ENCODE results near the gene TIMP1.

TIMP1 gene

DNA sequence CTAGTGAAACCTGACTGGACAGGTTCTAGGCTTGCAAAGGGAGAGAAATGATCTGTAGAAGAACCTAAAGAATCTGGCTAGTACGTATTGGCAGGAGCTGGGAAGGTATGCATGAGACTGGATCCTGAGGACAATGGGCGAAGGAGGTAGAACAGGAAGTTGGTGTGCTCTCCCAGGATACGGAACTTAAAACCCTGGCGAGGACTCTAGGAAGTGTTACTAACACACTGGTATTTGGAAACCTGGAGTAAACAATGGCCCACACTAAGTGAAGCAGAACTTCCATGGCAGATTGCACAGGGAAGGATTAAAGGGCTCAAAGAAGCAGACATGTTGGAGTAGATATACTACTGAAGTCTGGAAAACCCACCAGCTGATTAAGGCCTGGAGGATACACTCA is 28.3 kb downstream of the TIMP1 start:
- TF ChIP-seq TAF1 (IDR thresholded peaks at IDR 0.05; ENCODE audit: borderline replicate concordance, low read depth, low read length) (no peak), POLR2A (IDR thresholded peaks at IDR 0.05; ENCODE audit: low read depth, low read length) (no peak), POLR2AphosphoS5 (IDR thresholded peaks at IDR 0.05; ENCODE audit: low read depth, low read length) (no peak)
- DNase-seq (ENCODE audit: insufficient read length) (no peak), FAIRE-seq (no peak)

GRCh38 chrX:47611489-47611888 is 29.3 kb downstream of the TIMP1 start:
- TF ChIP-seq POLR2AphosphoS5 (IDR thresholded peaks at IDR 0.05; ENCODE audit: low read depth, low read length) (no peak), TAF1 (IDR thresholded peaks at IDR 0.05; ENCODE audit: borderline replicate concordance, low read depth, low read length) (no peak), POLR2A (IDR thresholded peaks at IDR 0.05; ENCODE audit: low read depth, low read length) (no peak)
- DNase-seq (ENCODE audit: insufficient read length): no peak
- FAIRE-seq: no peak

GRCh38 chrX:47611926-47612325 is 29.7 kb downstream of the TIMP1 start:
- TF ChIP-seq POLR2AphosphoS5 (IDR thresholded peaks at IDR 0.05; ENCODE audit: low read depth, low read length) (no peak), TAF1 (IDR thresholded peaks at IDR 0.05; ENCODE audit: borderline replicate concordance, low read depth, low read length) (no peak), POLR2A (IDR thresholded peaks at IDR 0.05; ENCODE audit: low read depth, low read length) (no peak)
- no peak for FAIRE-seq
- DNase-seq (ENCODE audit: insufficient read length): no peak

- no peak for FAIRE-seq
- TF ChIP-seq POLR2AphosphoS5 (IDR thresholded peaks at IDR 0.05; ENCODE audit: low read depth, low read length): no peak
- TF ChIP-seq POLR2A (IDR thresholded peaks at IDR 0.05; ENCODE audit: low read depth, low read length): no peak
- no peak for TF ChIP-seq TAF1 (IDR thresholded peaks at IDR 0.05; ENCODE audit: borderline replicate concordance, low read depth, low read length)
- DNase-seq (ENCODE audit: insufficient read length): no peak
Observed at GRCh38 chrX:47612418-47612817, 30.2 kb downstream of the TIMP1 start.

DNA sequence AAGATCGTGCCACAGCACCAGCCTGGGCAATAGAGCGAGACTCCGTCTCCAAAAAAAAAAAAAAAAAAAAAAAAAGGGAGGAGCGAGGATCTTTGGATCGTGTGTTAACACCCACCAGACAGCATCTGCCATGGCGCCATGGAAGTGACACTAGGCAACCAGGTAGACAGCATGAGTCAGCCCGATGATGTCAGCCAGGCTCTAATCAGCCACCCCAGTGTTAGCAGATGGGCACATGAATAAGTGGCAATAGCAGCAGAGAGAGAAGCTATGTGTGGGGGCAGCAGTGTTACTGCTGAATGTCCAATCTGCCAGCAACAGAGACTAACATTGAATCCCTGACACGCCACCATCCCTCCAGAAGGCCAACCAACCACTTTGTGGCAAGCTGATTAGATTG is 30.8 kb downstream of the TIMP1 start:
- DNase-seq (ENCODE audit: insufficient read length): no peak
- no peak for FAIRE-seq
- no peak for TF ChIP-seq POLR2A (IDR thresholded peaks at IDR 0.05; ENCODE audit: low read depth, low read length)
- no peak for TF ChIP-seq POLR2AphosphoS5 (IDR thresholded peaks at IDR 0.05; ENCODE audit: low read depth, low read length)
- TF ChIP-seq TAF1 (IDR thresholded peaks at IDR 0.05; ENCODE audit: borderline replicate concordance, low read depth, low read length): no peak

- no peak for TF ChIP-seq POLR2A (IDR thresholded peaks at IDR 0.05; ENCODE audit: low read depth, low read length)
- no peak for TF ChIP-seq POLR2AphosphoS5 (IDR thresholded peaks at IDR 0.05; ENCODE audit: low read depth, low read length)
- no peak for TF ChIP-seq TAF1 (IDR thresholded peaks at IDR 0.05; ENCODE audit: borderline replicate concordance, low read depth, low read length)
- DNase-seq (ENCODE audit: insufficient read length): no peak
- no peak for FAIRE-seq
Observed at GRCh38 chrX:47614618-47615017, 32.4 kb downstream of the TIMP1 start.

DNA sequence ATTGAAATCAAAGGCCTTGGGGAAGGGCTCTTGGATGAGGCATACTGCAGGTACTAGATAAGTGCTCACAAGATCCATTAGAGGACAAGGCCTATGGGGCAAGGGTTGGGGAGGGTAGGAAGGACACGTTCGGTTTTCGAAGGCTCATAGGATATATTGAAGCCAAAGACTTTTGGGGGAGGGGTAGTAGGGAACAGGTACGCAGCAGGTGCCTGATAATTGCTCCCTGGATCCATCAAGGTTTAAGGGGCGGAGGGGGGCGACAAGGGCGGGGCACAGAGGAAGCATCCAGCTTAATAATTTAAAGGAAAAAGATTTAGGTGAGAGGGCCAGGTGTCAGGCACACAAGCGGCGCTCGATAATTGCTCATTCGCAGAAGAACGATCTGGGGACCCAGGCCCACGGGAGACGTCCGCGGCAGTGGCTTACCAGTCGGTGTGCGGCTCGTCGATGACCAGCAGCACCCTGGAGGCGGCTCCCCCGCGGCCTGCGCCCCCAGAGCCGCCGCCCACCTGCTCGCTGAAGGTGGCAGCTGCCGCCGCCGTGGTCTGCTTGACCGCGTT is 36.8 kb downstream of the TIMP1 start:
- TF ChIP-seq POLR2AphosphoS5 (IDR thresholded peaks at IDR 0.05; ENCODE audit: low read depth, low read length) (no peak), POLR2A (IDR thresholded peaks at IDR 0.05; ENCODE audit: low read depth, low read length) (no peak), TAF1 (IDR thresholded peaks at IDR 0.05; ENCODE audit: borderline replicate concordance, low read depth, low read length) (no peak)
- no peak for FAIRE-seq
- DNase-seq (ENCODE audit: insufficient read length): no peak

DNA sequence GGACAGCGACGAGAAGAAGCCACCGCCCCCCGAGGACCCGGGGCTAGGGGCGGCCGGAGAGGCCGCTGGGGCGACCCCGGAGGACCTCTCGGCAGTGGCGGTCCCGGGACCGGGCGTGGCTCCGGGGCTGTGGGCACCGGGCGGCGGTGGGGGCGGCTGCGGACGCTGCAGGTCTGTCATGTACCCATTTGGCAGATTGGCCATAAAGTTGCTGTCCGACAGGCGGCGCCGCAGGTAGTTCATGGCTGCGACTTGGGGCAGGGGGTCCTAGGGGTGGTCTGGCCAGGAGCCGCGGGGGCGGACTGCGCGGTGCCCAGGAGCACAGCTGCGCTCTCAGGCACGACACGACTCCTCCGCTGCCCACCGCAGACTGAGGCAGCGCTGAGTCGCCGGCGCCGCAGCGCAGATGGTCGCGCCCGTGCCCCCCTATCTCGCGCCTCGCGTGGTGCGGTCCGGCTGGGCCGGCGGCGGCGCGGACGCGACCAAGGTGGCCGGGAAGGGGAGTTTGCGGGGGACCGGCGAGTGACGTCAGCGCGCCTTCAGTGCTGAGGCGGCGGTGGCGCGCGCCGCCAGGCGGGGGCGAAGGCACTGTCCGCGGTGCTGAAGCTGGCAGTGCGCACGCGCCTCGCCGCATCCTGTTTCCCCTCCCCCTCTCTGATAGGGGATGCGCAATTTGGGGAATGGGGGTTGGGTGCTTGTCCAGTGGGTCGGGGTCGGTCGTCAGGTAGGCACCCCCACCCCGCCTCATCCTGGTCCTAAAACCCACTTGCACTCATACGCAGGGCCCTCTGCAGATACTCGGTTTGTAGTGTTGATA is 37.5 kb downstream of the TIMP1 start, which contains the start of gene SYN1:
TSS of gene SYN1 (minus strand) at position 372 of the 817 bp plus-strand sequence. CDS start at position 243, 129 bp downstream.
- DNase-seq (ENCODE audit: insufficient read length) (peak; percentile 80), FAIRE-seq (peak; percentile 93)

GRCh38 chrX:47620303-47620685 is 38.1 kb downstream of the TIMP1 start:
- DNase-seq (ENCODE audit: insufficient read length) (no peak), FAIRE-seq (no peak)
- no peak for TF ChIP-seq TAF1 (IDR thresholded peaks at IDR 0.05; ENCODE audit: borderline replicate concordance, low read depth, low read length)
- no peak for TF ChIP-seq POLR2A (IDR thresholded peaks at IDR 0.05; ENCODE audit: low read depth, low read length)
- TF ChIP-seq POLR2AphosphoS5 (IDR thresholded peaks at IDR 0.05; ENCODE audit: low read depth, low read length): no peak

More for the DNA sequence above, 37.5 kb downstream of the TIMP1 start, which contains the start of gene SYN1:
- no peak for TF ChIP-seq POLR2AphosphoS5 (IDR thresholded peaks at IDR 0.05; ENCODE audit: low read depth, low read length)
- no peak for TF ChIP-seq TAF1 (IDR thresholded peaks at IDR 0.05; ENCODE audit: borderline replicate concordance, low read depth, low read length)
- TF ChIP-seq POLR2A (IDR thresholded peaks at IDR 0.05; ENCODE audit: low read depth, low read length): no peak

GRCh38 chrX:47621851-47622250 is 39.6 kb downstream of the TIMP1 start:
- FAIRE-seq: no peak
- TF ChIP-seq POLR2AphosphoS5 (IDR thresholded peaks at IDR 0.05; ENCODE audit: low read depth, low read length) (no peak), TAF1 (IDR thresholded peaks at IDR 0.05; ENCODE audit: borderline replicate concordance, low read depth, low read length) (no peak), POLR2A (IDR thresholded peaks at IDR 0.05; ENCODE audit: low read depth, low read length) (no peak)
- DNase-seq (ENCODE audit: insufficient read length): no peak

- FAIRE-seq (no peak), DNase-seq (ENCODE audit: insufficient read length) (no peak)
- no peak for TF ChIP-seq POLR2A (IDR thresholded peaks at IDR 0.05; ENCODE audit: low read depth, low read length)
- no peak for TF ChIP-seq TAF1 (IDR thresholded peaks at IDR 0.05; ENCODE audit: borderline replicate concordance, low read depth, low read length)
- TF ChIP-seq POLR2AphosphoS5 (IDR thresholded peaks at IDR 0.05; ENCODE audit: low read depth, low read length): no peak
Observed at GRCh38 chrX:47623540-47624027, 41.3 kb downstream of the TIMP1 start.

DNA sequence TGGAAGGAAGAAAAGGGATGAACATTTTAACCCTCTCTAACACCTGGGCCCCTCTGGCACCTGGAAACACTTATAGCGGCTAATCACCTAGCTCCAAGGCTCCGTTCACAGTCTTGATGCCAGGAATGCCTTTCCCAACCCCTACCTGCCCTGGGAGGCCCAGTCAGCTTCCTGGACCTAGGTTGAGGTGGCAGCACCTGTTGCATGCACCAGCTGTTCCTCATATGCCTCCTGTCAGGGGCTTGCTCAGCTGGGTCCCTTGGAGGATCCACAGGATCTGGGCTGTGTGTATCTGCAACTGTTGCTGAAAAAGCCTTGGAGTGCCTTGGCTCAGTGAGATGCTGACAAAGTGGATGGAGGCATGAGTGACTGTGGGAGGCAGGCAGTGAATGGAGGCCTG is 43.1 kb downstream of the TIMP1 start:
- no peak for DNase-seq (ENCODE audit: insufficient read length)
- TF ChIP-seq POLR2A (IDR thresholded peaks at IDR 0.05; ENCODE audit: low read depth, low read length) (no peak), TAF1 (IDR thresholded peaks at IDR 0.05; ENCODE audit: borderline replicate concordance, low read depth, low read length) (no peak), POLR2AphosphoS5 (IDR thresholded peaks at IDR 0.05; ENCODE audit: low read depth, low read length) (no peak)
- FAIRE-seq: no peak
